Body of pancreas (tissue), 4 donors: ENCODE measurements around the gene CUEDC2.

Experiments used
- CTCF ChIP-seq, 7 experiments: fragments of 450-650 bp in 4 of 7; fragments of 200-600 bp in 3 of 7; sonication (generic) in 3 of 7; IDR thresholded peaks; one replicate each; pipeline ENCODE4 v1.5.1; 2016 to 2019; ENCODE audit warnings: antibody characterized with exemption in 7 of 7
- POLR2A ChIP-seq, 3 donors: fragments of 450-650 bp; IDR thresholded peaks; one replicate each; pipeline ENCODE4 v1.6.1; 2016; ENCODE audit warnings: antibody characterized with exemption in 3 of 3, mild to moderate bottlenecking in 2 of 3

GRCh38 chr10:102395400-102396316, 36.7 kb downstream of the CUEDC2 start, which contains the start of gene NFKB2:
- TF ChIP-seq CTCF (IDR thresholded peaks at IDR 0.05) (no peak), POLR2A (IDR thresholded peaks at IDR 0.05) (peak; percentile 73 to 87 (median 80))
